GF-D8 (cell line): ENCODE results near the gene SORBS2.

ENCODE experiments used
- DNase-seq: peaks from one replicate; lab custom pipeline; 2025; lab: John Stamatoyannopoulos, UW

Gene SORBS2

GRCh38 chr4:185800266-185800945, 11.6 kb downstream of the SORBS2 start:
- no peak for DNase-seq

- DNase-seq = no peak
Observed at GRCh38 chr4:185799442-185799841, 12.6 kb downstream of the SORBS2 start.

- DNase-seq = no peak
Observed at GRCh38 chr4:185797596-185798338, 14.2 kb downstream of the SORBS2 start.

GRCh38 chr4:185797018-185797417, 15.0 kb downstream of the SORBS2 start:
- no peak for DNase-seq

GRCh38 chr4:185796176-185796575, 15.8 kb downstream of the SORBS2 start:
- DNase-seq = no peak

GRCh38 chr4:185794637-185795036, 17.4 kb downstream of the SORBS2 start:
- no peak for DNase-seq

GRCh38 chr4:185793716-185794115, 18.3 kb downstream of the SORBS2 start:
- no peak for DNase-seq

GRCh38 chr4:185793116-185793485, 18.9 kb downstream of the SORBS2 start:
- DNase-seq = no peak

GRCh38 chr4:185792384-185793115, 19.4 kb downstream of the SORBS2 start:
- no peak for DNase-seq

- DNase-seq = no peak
Observed at GRCh38 chr4:185787926-185788679, 23.9 kb downstream of the SORBS2 start.

GRCh38 chr4:185786422-185786821, 25.6 kb downstream of the SORBS2 start:
- no peak for DNase-seq

- DNase-seq = no peak
Observed at GRCh38 chr4:185783574-185783973, 28.4 kb downstream of the SORBS2 start.

GRCh38 chr4:185782523-185782922, 29.5 kb downstream of the SORBS2 start:
- DNase-seq = no peak

- no peak for DNase-seq
Observed at GRCh38 chr4:185781555-185782215, 30.3 kb downstream of the SORBS2 start.

- no peak for DNase-seq
Observed at GRCh38 chr4:185780472-185780871, 31.5 kb downstream of the SORBS2 start.

- no peak for DNase-seq
Observed at GRCh38 chr4:185779517-185779916, 32.5 kb downstream of the SORBS2 start.

GRCh38 chr4:185778307-185778706, 33.7 kb downstream of the SORBS2 start:
- DNase-seq = no peak

- no peak for DNase-seq
Observed at GRCh38 chr4:185775792-185776555, 36.0 kb downstream of the SORBS2 start.

GRCh38 chr4:185774845-185775680, 36.9 kb downstream of the SORBS2 start:
- DNase-seq = no peak

- DNase-seq = no peak
Observed at GRCh38 chr4:185774131-185774653, 37.8 kb downstream of the SORBS2 start.
